Activated gamma-delta T cell (primary cell): ENCODE results near the gene GGN.
"Not testable (repeated sequence)": the region's sequence is repeated elsewhere in the genome, so short reads cannot be mapped to it uniquely, and the experiment has no call there.

Source experiments
- DNase-seq: peaks from one replicate; lab custom pipeline; 2025; lab: John Stamatoyannopoulos, UW

Gene GGN

DNA sequence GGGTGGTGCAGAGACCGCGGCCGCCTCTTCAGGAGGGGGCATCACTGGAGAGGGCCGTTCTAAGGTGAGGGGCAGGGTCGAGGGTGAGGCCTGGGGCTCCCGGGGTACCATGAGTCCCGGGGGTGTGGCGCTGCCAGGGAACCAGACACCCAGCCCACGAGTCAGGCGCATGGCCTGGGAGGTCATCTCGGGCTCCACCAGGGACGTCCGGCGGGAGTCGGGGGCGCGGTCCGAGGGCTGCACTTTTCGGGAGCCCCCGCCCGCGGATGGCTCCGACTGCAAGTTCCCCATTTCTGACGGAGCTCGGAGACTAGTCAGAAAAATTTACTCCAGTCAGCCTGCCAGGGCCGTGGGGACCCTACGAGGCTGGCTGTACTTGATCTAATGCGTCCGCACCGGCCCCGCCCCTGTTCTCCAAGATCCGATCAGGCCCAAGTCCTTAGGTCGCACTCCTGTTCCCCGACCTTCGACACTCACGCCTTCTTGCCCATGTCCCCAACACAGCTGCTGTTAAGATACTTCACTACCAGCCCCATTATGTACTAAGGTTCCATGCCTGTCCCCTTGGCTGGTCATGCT is 774 bp downstream of the GGN start:
- no peak for DNase-seq

DNA sequence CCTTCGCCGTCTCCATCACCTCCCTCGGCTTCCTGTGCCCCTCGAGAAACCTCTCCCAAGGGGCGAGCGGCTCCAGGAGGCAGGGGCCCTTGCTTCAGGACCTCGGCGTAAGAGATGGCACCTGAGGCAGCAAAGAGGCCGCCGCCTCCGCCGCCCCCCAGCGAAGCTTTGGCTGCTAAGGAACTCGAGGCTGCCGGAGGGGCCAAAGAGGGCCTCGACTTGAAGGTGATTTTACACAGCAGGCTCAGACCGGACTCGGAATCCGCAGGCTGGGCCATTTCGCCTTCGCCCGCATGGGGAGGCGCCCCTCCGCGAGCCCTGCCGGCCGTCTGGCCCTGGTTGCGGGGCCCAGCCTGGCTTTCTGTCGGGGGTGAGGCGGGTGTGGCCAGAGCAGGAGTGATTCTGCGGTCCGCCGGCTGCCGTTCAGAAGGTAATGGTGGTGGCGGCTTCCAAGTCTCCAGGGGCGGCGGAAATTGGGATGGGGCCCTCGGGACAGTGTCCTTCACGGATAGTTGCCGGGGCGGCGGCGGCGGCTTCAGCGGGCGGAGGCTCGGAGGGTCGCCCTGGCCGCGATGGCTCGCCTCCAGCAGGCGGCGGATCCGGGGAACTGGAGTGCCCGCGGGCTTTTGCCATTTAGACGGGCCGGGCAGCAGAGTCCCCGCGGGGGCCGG is 1.4 kb downstream of the GGN start:
- DNase-seq, result no peak

DNA sequence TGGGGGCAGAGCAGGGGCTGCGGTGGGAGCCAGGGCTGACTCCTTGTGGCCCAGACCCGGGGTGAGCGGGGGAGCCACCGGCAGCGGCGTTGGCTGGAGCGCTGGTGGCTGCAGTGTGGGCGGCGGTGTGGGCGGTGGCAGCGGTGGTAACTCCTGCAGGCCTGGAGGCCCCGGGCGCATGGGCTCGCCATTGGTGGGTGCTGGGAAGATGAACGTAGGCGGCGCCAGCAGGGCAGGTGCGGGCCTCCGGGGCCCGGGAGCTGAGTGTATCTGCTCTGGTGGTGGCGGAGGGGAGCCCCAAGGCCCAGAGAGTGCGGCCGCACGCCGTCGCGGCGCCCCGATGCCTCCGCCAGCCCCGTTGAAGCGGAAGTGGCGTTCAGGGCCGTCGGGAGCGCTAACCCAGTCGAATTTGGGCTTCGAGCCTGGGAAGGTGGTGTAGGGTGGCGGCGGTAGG is 2.0 kb downstream of the GGN start:
- no peak for DNase-seq

- no peak for DNase-seq
Observed at GRCh38 chr19:38385057-38385803, 2.6 kb downstream of the GGN start.

- no peak for DNase-seq
Observed at GRCh38 chr19:38384209-38385027, 3.4 kb downstream of the GGN start.

DNA sequence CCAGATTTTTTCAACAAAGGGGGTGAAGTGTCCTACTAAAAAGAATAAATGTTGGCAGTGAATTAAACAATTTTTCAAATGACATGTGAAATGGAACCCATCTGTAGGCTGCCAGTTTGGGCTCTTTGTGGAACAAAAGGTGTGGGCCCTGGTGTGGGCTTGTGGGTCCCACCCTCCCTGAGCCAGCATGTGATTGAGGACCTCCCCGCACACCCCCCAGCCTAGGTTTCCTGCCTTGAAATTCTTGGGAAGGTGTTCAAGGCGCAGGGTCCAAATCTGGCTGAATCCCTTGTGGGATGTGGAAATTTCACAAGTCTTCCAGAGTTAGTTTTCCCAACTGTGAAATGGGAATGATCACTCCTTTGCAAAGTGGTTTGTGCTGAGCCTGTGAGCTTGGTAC is 4.1 kb downstream of the GGN start:
- DNase-seq, result no peak

DNA sequence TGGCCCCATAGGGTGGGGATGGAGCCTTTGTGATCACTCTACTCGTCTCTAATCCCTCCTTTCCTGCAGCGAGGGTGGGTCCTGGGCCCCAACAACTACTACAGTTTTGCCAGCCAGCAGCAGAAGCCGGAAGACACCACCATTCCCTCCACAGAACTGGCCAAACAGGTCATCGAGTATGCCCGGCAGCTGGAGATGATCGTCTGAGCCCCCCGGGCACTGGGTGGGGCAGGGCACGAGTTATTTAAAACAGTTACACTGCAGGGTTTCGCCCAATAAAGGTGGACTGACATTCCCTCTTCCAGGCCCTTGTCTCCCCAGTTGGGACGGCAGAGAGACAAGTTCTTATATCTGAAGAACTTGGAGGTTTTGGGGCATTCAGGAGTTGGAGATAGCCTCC is 4.7 kb downstream of the GGN start:
- DNase-seq, result no peak

GRCh38 chr19:38381138-38381537 is 6.7 kb downstream of the GGN start:
- DNase-seq, result no peak

- DNase-seq, result no peak
Observed at GRCh38 chr19:38378866-38379265, 9.0 kb downstream of the GGN start.

DNA sequence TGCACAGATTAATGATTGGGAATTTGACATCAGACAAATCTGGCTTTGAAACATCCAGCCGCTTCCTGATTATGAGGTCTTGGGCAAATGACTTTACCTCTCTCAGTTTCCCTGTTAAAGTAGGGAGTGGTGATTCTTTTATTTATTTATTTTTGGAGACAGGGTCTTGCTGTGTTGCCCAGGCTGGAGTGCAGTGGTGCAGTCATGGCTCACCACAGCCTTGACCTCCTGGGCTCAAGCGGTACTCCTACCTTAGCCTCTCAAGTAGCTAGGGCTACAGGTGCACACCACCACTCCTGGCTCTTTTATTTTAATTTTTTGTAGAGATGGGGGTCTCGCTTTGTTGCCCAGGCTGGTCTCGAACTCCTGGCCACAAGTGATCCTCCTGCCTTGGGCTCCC is 10.8 kb downstream of the GGN start:
- no peak for DNase-seq

DNA sequence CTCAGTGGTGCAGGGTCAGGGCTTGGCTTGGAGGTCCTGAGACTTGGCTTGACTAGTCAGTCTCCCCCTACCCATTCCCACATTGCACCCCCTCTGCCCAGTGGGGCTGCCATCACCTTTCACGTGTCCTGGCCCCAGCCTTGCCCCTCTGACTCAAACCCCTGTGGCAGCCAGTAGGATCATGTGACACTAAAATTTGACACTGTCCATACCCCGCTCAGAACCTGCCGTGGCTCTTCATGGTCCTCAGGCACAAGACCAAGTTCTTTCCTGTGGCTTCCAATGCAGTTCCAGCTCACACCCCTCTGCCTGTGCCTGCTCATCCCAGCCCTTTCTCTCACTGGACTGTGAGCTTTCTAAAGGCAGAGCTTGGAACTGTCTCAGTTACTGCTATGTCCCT is 11.3 kb downstream of the GGN start:
- no peak for DNase-seq

- no peak for DNase-seq
Observed at GRCh38 chr19:38375748-38376147, 12.1 kb downstream of the GGN start.

- no peak for DNase-seq
Observed at GRCh38 chr19:38375098-38375493, 12.7 kb downstream of the GGN start.

- DNase-seq, result peak; percentile 95
Observed at GRCh38 chr19:38374332-38375097, 13.3 kb downstream of the GGN start, which contains the start of gene PSMD8. Gene PSMD8 (plus strand): TSS chr19:38374571. CDS start chr19:38374602, 31 bp downstream.

GRCh38 chr19:38373907-38374331 is 13.9 kb downstream of the GGN start:
- DNase-seq, result no peak

DNA sequence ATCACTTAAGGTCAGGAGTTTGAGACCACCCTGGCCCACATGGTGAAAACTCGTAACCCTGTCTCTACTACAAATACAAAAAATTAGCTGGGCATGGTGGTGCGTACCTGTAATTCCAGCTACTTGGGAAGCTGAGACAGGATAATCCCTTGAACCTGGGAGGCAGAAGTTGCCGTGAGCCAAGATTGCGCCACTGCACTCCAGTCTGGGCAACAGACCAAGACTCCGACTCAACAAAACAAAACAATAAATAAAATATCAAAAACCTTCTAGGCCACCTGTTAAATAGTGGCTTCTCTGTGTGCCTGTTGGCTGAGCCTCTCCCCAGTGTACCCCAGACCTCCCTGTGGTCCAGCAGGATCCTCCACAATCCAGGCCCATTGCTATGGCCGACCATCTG is 16.8 kb downstream of the GGN start:
- DNase-seq, result no peak

DNA sequence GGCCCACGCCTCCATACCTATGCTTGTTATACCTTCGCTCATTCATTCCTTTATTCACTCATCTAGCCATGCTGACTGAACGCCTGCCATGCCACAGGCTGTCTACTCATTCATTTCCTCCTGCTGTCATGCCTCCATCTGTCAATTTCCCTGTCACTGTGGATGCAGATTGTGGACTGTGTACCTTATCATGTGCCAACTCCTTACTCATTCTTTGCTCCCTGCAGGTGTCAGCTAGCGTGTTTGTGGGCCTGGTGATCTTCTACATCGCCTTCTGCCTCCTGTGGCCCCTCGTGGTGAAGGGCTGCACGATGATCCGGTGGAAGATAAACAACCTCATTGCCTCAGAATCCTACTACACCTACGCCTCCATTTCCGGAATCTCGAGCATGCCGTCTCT is 17.5 kb downstream of the GGN start:
- DNase-seq, result no peak

- DNase-seq, result no peak
Observed at GRCh38 chr19:38369584-38369983, 18.2 kb downstream of the GGN start.

DNA sequence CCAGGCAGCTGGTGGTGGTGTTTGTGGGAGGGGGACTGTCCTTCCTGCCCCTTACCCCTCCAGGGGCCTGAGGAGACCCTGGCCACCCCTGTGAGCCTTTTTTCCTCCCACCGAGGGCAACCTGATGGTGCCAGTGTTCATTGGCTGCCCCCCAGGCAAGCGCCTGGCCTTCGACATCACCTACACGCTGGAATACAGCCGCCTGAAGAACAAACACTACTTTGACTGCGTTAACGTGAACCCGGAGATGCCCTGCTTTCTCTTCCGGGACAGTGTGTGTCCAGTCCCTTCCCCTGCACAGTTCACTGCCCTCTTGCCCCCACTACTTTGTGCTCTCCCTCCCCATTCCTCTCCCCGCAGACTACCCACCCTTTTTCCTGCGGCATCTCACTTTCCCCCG is 20.8 kb downstream of the GGN start:
- no peak for DNase-seq

GRCh38 chr19:38362946-38363688 is 24.7 kb downstream of the GGN start:
- not testable (repeated sequence) for DNase-seq
